GM12878 (cell line): ENCODE data around the gene EEPD1. TPM values are rescaled to one million over a fixed set of nuclear protein-coding genes. Genes with fewer than 3 reads are reported as not detected.

Source experiments
- CEBPB ChIP-seq, 2 experiments: fragments of 150-350 bp in 1 of 2; IDR thresholded peaks; 2 replicates each; pipeline ENCODE4 v1.6.1; 2012 to 2014; ENCODE audit warnings: low read depth in 2 of 2, low read length in 2 of 2, borderline replicate concordance in 1 of 2, inconsistent platforms in 1 of 2
- FOXM1 ChIP-seq: IDR thresholded peaks from 2 replicates; pipeline ENCODE4 v1.6.1; 2012; ENCODE audit warnings: low read depth, mild to moderate bottlenecking, inconsistent platforms, low read length, moderate library complexity
- GABPA ChIP-seq: IDR thresholded peaks from 2 replicates; pipeline ENCODE4 v1.6.1; 2014; ENCODE audit warnings: antibody characterized with exemption, low read depth, mild to moderate bottlenecking, inconsistent platforms
- GATAD2B ChIP-seq: fragments of 450-650 bp; conservative IDR thresholded peaks from 2 replicates; pipeline ENCODE4 v1.6.1; 2017; ENCODE audit warnings: low read depth, mild to moderate bottlenecking, moderate library complexity
- IKZF1 ChIP-seq: fragments of 450-650 bp; conservative IDR thresholded peaks from 2 replicates; pipeline ENCODE4 v1.6.1; 2017; ENCODE audit warnings: antibody characterized with exemption, mild to moderate bottlenecking
- JUNB ChIP-seq: IDR thresholded peaks from 2 replicates; pipeline ENCODE4 v1.6.1; 2016; ENCODE audit warnings: antibody characterized with exemption, mild to moderate bottlenecking
- MEF2A ChIP-seq: IDR thresholded peaks from 2 replicates; pipeline ENCODE4 v1.6.1; 2011; ENCODE audit warnings: low read depth, mild to moderate bottlenecking, low read length, moderate library complexity; ENCODE audit not compliant: insufficient read depth
- NFXL1 ChIP-seq: fragments of 450-650 bp; IDR thresholded peaks from 2 replicates; pipeline ENCODE4 v1.6.1; 2017; ENCODE audit warnings: antibody characterized with exemption, mild to moderate bottlenecking, borderline replicate concordance
- NR2F1 ChIP-seq: fragments of 450-650 bp; conservative IDR thresholded peaks from 2 replicates; pipeline ENCODE4 v1.6.1; 2017; ENCODE audit warnings: mild to moderate bottlenecking
- PAX8 ChIP-seq: fragments of 450-650 bp; IDR thresholded peaks from 2 replicates; pipeline ENCODE4 v1.6.1; 2017; ENCODE audit warnings: mild to moderate bottlenecking, moderate library complexity
- POLR2AphosphoS2 ChIP-seq: IDR thresholded peaks from 2 replicates; pipeline ENCODE4 v1.6.1; 2011; ENCODE audit warnings: low read depth, mild to moderate bottlenecking, low read length, improper control_type of control experiment, moderate library complexity
- RAD21 ChIP-seq: IDR thresholded peaks from 2 replicates; pipeline ENCODE4 v1.6.1; 2011; ENCODE audit warnings: mild to moderate bottlenecking, low read depth, low read length, moderate library complexity; ENCODE audit not compliant: insufficient read depth
- RCOR1 ChIP-seq: conservative IDR thresholded peaks from 2 replicates; pipeline ENCODE4 v1.6.1; 2012; ENCODE audit warnings: low read depth, low read length, improper control_type of control experiment
- SIN3A ChIP-seq: IDR thresholded peaks from 2 replicates; pipeline ENCODE4 v1.6.1; 2012; ENCODE audit warnings: low read depth, low read length, improper control_type of control experiment
- SIX5 ChIP-seq: IDR thresholded peaks from 2 replicates; pipeline ENCODE4 v1.6.1; 2011; ENCODE audit warnings: mild to moderate bottlenecking, low read depth, low read length, moderate library complexity; ENCODE audit not compliant: severe bottlenecking
- SMAD1 ChIP-seq: fragments of 450-650 bp; IDR thresholded peaks from 2 replicates; pipeline ENCODE4 v1.6.1; 2018; ENCODE audit warnings: mild to moderate bottlenecking, low read depth; ENCODE audit not compliant: partially characterized antibody
- STAT3 ChIP-seq: IDR thresholded peaks from 2 replicates; pipeline ENCODE4 v1.6.1; 2011; ENCODE audit warnings: low read depth, low read length, improper control_type of control experiment
- polyA plus RNA-seq, 11 experiments: library from polyadenylated mRNA; depleted of rRNA in 4 of 11; unstranded in 6 of 11; stranded (reverse) in 5 of 11; fragments of >200 nt; fragmentation: Nextera tagmentation in 4 of 11; fragmentation: Illumina TruSeq in 1 of 11; extraction: Ambion mirVana in 4 of 11; extraction: Trizol in 1 of 11; gene quantifications; 1 replicate in 1 of 11; 2 replicates in 10 of 11; pipeline versions ENCODE4 v1.2.1 to v1.2.3, GENCODE V29; 2011 to 2016; ENCODE audit warnings: inconsistent platforms in 2 of 11, missing spikeins in 2 of 11, low read depth in 1 of 11
- total RNA-seq, 4 experiments: library from RNA; depleted of rRNA in 3 of 4; stranded (reverse); fragments of >200 nt in 3 of 4; fragmentation: Illumina TruSeq in 1 of 4; extraction: Trizol in 1 of 4; gene quantifications; 2 replicates each; pipeline versions ENCODE4 v1.2.1 to v1.2.3, GENCODE V29; 2013 to 2021
- TF ChIP-seq, protein P1 (sequence below): fragments of 450-650 bp; IDR thresholded peaks from 2 replicates; pipeline ENCODE4 v1.6.1; 2018; ENCODE audit warnings: borderline replicate concordance, mild to moderate bottlenecking; ENCODE audit not compliant: partially characterized antibody
- TF ChIP-seq, protein P2 (sequence below): IDR thresholded peaks from 2 replicates; pipeline ENCODE4 v1.6.1; 2012; ENCODE audit warnings: low read length, inconsistent platforms
- TF ChIP-seq, protein P3 (sequence below): fragments of 450-650 bp; IDR thresholded peaks from 2 replicates; pipeline ENCODE4 v1.6.1; 2016; ENCODE audit warnings: mild to moderate bottlenecking

Gene EEPD1
- total and polyA plus RNA-seq, 10 of the 15 experiments (the other 5 are each of a cell fraction or from before 2014, with no cell fraction given): 0.24 to 2.8 (median 0.86) TPM; not detected in 1

DNA sequence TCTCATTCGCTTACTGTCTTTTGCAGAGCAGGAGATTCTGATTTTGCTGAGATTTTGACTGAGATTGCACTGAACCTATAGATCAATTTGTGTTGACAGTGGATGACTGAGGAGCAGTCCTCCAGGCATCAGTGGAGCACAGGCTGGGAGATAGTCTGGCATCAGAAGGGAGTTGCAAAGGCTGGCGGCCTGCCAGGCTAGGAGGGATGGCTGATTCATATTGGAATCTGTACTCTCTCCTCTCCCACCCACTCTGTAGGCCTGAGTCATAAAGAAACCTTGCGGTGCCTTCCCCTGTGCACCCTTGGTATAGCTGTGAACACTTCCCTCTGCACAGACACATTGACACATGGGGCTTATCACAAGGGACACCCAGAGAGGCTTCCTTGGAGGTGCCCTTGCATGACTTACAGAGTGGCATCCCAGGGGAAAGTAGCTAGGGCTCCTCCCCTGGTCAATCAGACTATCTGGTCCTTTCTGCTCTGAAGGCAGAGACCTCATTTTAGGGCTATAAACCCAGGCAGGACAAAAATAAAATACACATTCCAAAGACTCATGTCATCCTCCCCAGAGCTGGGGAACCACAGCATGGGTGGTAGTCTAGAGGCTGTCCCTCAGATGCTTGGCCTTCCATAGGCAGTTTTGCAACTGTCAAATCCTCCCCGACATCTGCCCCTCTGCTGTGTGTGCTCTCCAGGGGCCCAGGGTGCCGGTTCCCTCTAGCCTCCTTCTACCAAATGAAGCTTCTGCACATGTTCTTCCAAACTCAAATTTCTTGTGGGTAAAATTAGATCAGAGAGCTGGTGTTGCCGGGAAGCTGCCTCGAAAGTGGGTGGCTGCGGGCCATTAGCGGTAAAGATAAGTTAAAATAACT, 37.4 kb upstream of the EEPD1 start (continued):
- peak; percentile 83 for TF ChIP-seq FOXM1
- no peak for TF ChIP-seq SIX5
- no peak for TF ChIP-seq SIN3A
- TF ChIP-seq, protein P1, sequence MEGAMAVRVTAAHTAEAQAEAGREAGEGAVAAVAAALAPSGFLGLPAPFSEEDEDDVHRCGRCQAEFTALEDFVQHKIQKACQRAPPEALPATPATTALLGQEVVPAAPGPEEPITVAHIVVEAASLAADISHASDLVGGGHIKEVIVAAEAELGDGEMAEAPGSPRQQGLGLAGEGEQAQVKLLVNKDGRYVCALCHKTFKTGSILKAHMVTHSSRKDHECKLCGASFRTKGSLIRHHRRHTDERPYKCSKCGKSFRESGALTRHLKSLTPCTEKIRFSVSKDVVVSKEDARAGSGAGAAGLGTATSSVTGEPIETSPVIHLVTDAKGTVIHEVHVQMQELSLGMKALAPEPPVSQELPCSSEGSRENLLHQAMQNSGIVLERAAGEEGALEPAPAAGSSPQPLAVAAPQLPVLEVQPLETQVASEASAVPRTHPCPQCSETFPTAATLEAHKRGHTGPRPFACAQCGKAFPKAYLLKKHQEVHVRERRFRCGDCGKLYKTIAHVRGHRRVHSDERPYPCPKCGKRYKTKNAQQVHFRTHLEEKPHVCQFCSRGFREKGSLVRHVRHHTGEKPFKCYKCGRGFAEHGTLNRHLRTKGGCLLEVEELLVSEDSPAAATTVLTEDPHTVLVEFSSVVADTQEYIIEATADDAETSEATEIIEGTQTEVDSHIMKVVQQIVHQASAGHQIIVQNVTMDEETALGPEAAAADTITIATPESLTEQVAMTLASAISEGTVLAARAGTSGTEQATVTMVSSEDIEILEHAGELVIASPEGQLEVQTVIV: no peak
- TF ChIP-seq RAD21: no peak
- peak; percentile 63; the same call in 1 of the 2 replicates for TF ChIP-seq STAT3
- TF ChIP-seq NR2F1: peak; percentile 72; the same call in 1 of the 2 replicates
- TF ChIP-seq, protein P2, sequence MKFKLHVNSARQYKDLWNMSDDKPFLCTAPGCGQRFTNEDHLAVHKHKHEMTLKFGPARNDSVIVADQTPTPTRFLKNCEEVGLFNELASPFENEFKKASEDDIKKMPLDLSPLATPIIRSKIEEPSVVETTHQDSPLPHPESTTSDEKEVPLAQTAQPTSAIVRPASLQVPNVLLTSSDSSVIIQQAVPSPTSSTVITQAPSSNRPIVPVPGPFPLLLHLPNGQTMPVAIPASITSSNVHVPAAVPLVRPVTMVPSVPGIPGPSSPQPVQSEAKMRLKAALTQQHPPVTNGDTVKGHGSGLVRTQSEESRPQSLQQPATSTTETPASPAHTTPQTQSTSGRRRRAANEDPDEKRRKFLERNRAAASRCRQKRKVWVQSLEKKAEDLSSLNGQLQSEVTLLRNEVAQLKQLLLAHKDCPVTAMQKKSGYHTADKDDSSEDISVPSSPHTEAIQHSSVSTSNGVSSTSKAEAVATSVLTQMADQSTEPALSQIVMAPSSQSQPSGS: peak; percentile 92
- peak; percentile 86 for TF ChIP-seq GATAD2B
- no peak for TF ChIP-seq RCOR1
- no peak for TF ChIP-seq POLR2AphosphoS2
- TF ChIP-seq GABPA: 0 out of 2 replicates have a peak, but pooled peaks have one; percentile 38
- TF ChIP-seq NFXL1: no peak
- peak; percentile 87 for TF ChIP-seq IKZF1
- TF ChIP-seq, protein P3, sequence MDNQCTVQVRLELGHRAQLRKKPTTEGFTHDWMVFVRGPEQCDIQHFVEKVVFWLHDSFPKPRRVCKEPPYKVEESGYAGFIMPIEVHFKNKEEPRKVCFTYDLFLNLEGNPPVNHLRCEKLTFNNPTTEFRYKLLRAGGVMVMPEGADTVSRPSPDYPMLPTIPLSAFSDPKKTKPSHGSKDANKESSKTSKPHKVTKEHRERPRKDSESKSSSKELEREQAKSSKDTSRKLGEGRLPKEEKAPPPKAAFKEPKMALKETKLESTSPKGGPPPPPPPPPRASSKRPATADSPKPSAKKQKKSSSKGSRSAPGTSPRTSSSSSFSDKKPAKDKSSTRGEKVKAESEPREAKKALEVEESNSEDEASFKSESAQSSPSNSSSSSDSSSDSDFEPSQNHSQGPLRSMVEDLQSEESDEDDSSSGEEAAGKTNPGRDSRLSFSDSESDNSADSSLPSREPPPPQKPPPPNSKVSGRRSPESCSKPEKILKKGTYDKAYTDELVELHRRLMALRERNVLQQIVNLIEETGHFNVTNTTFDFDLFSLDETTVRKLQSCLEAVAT: peak; percentile 21; the same call in 1 of the 2 replicates
- TF ChIP-seq JUNB: peak; percentile 98
- peak; percentile 94 for TF ChIP-seq SMAD1
- TF ChIP-seq CEBPB (IDR thresholded peaks at IDR 0.05; ENCODE audit: borderline replicate concordance in 1 of 2, low read depth in 2 of 2, low read length in 2 of 2): peak in 1 of 2 experiments; percentile 78; a peak in 1 of 4 replicates
- TF ChIP-seq PAX8: no peak
- TF ChIP-seq MEF2A: peak; percentile 65; the same call in 1 of the 2 replicates
